DOHH2 (cell line): Measurements from ENCODE around the gene OR9Q1.

Experiments used
- H3F3A ChIP-seq: fragments of 200-600 bp; sonication (generic), shearing (Covaris generic); 2 replicates; pipeline ENCODE4 v1.6.0; 2016; ENCODE audit warnings: antibody characterized with exemption, mild to moderate bottlenecking; ENCODE audit not compliant: control insufficient read depth, insufficient read depth
- H3K27ac ChIP-seq: fragments of 200-600 bp; sonication (generic); 2 replicates; pipeline ENCODE4 v1.5.1; 2014; ENCODE audit warnings: low read depth, mild to moderate bottlenecking, low read length, moderate library complexity
- H3K27me3 ChIP-seq: fragments of 200-600 bp; sonication (generic); 2 replicates; pipeline ENCODE4 v1.6.1; 2014; ENCODE audit warnings: mild to moderate bottlenecking, low read length, mixed read lengths; ENCODE audit not compliant: control insufficient read depth
- H3K36me3 ChIP-seq: fragments of 200-600 bp; sonication (generic); 2 replicates; pipeline ENCODE4 v1.6.1; 2014; ENCODE audit warnings: mild to moderate bottlenecking, low read length, moderate library complexity, mixed read lengths; ENCODE audit not compliant: control insufficient read depth
- H3K4me1 ChIP-seq: fragments of 200-600 bp; sonication (generic); 2 replicates; pipeline ENCODE4 v1.6.1; 2014; ENCODE audit warnings: mild to moderate bottlenecking, low read length, mixed read lengths; ENCODE audit not compliant: control insufficient read depth
- H3K4me2 ChIP-seq: fragments of 200-600 bp; sonication (generic); 2 replicates; pipeline ENCODE4 v1.6.0; 2014; ENCODE audit warnings: mild to moderate bottlenecking, low read length, moderate library complexity
- H3K4me3 ChIP-seq: fragments of 200-600 bp; sonication (generic); 2 replicates; pipeline ENCODE4 v1.5.1; 2014; ENCODE audit warnings: mild to moderate bottlenecking, low read length, mixed read lengths
- H3K79me2 ChIP-seq: fragments of 200-600 bp; sonication (generic); 2 replicates; pipeline ENCODE4 v1.6.1; 2014; ENCODE audit warnings: mild to moderate bottlenecking, low read length, mixed read lengths; ENCODE audit not compliant: control insufficient read depth
- H3K9me2 ChIP-seq: fragments of 200-600 bp; sonication (generic); replicated peaks from 2 replicates; pipeline ENCODE4 v1.6.1; 2014; ENCODE audit warnings: mild to moderate bottlenecking, low read length, mixed read lengths; ENCODE audit not compliant: control insufficient read depth
- H3K9me3 ChIP-seq: fragments of 200-600 bp; sonication (generic); 2 replicates; pipeline ENCODE4 v1.6.1; 2014; ENCODE audit warnings: antibody characterized with exemption, low read length, mixed read lengths; ENCODE audit not compliant: control insufficient read depth, insufficient read depth
- H4K20me1 ChIP-seq: fragments of 200-600 bp; sonication (generic); 2 replicates; pipeline ENCODE4 v1.6.0; 2014; ENCODE audit warnings: low read depth, mild to moderate bottlenecking, antibody characterized with exemption, low read length, moderate library complexity; ENCODE audit not compliant: control insufficient read depth, insufficient read depth
- CTCF ChIP-seq: fragments of 200-600 bp; sonication (generic); IDR thresholded peaks from one replicate; pipeline ENCODE4 v1.5.1; 2014; ENCODE audit warnings: antibody characterized with exemption, mild to moderate bottlenecking, low read depth, low read length; ENCODE audit not compliant: poor library complexity, severe bottlenecking
- EZH2phosphoT487 ChIP-seq: fragments of 200-600 bp; sonication (generic); IDR thresholded peaks from 2 replicates; pipeline ENCODE4 v1.6.1; 2017; ENCODE audit warnings: borderline replicate concordance, mild to moderate bottlenecking, antibody characterized with exemption, low read length, moderate library complexity, mixed read lengths

OR9Q1 gene

DNA sequence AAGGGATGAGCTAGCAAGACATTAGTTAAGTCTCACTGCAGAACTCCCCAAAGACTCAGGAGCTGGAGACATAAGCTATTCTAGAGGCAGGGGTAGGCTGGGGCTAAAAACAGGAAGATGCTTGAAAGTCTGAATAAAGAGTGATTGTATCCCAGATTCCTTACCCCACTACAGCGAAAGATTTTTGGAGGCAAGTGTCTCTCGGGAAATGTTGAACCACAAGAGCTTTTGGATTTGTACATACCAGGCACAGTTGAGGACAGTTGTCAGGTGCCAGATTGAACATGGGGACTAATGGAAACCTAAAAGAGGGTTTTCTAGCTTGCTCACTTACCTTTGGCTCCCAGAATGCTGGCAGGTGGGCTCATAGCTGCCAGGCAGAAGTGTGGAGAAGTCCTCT, 43.5 kb upstream of the OR9Q1 start:
- Histone ChIP-seq H4K20me1 (no peaks in the 10 kb centered on the region), H3K9me3 (no peaks in the 10 kb centered on the region), H3K27ac (no peak overlapping the region), H3K9me2 (no peaks in the 10 kb centered on the region), H3K27me3 (no peaks in the 10 kb centered on the region), H3K79me2 (no peaks in the 10 kb centered on the region), H3K4me3 (no peak overlapping the region), H3F3A (no peaks in the 10 kb centered on the region), H3K4me2 (no peak overlapping the region), H3K4me1 (no peaks in the 10 kb centered on the region), H3K36me3 (no peaks in the 10 kb centered on the region)
- TF ChIP-seq EZH2phosphoT487 (no peak), CTCF (no peak)

GRCh38 chr11:57981536-57981935, 42.1 kb upstream of the OR9Q1 start:
- Histone ChIP-seq H3K4me3 (no peak overlapping the region), H3K79me2 (no peaks in the 10 kb centered on the region), H3K27me3 (no peaks in the 10 kb centered on the region), H3K4me2 (no peak overlapping the region), H3K36me3 (no peaks in the 10 kb centered on the region), H3K9me3 (no peaks in the 10 kb centered on the region), H3K4me1 (no peaks in the 10 kb centered on the region), H3K27ac (no peak overlapping the region), H3F3A (no peaks in the 10 kb centered on the region), H3K9me2 (no peaks in the 10 kb centered on the region), H4K20me1 (no peaks in the 10 kb centered on the region)
- no peak for TF ChIP-seq CTCF
- TF ChIP-seq EZH2phosphoT487: no peak

DNA sequence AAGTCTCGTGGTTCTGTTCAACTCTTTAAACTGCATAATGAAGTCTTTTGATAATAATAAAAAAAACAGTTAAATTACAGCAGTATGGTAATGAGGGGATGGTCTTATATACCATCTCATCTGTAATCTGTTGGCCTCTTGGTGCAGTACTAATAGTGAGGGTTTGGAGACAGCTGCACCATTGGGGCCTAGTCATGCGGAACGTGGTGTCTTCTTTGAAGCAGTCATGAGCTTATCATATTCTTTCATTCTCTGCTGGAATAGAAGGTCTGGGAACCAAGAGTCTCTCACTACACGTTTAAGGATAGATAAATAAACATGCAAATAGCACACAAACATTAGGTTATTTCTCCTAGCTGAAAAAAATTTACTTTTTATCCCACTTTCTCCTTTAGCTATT, 40.9 kb upstream of the OR9Q1 start:
- Histone ChIP-seq H3K9me2 (no peaks in the 10 kb centered on the region), H3K27ac (no peak overlapping the region), H3K9me3 (no peaks in the 10 kb centered on the region), H4K20me1 (no peaks in the 10 kb centered on the region), H3K79me2 (no peaks in the 10 kb centered on the region), H3K4me1 (no peaks in the 10 kb centered on the region), H3F3A (no peaks in the 10 kb centered on the region), H3K36me3 (no peaks in the 10 kb centered on the region), H3K4me3 (no peak overlapping the region), H3K4me2 (no peak overlapping the region), H3K27me3 (no peaks in the 10 kb centered on the region)
- TF ChIP-seq EZH2phosphoT487 (no peak), CTCF (no peak)

GRCh38 chr11:57983191-57983590, 40.5 kb upstream of the OR9Q1 start:
- H3K4me3 ChIP-seq: no peak overlapping the region

More at GRCh38 chr11:57983191-57983590, 40.5 kb upstream of the OR9Q1 start:
- Histone ChIP-seq H3K4me1 (no peaks in the 10 kb centered on the region), H3F3A (no peaks in the 10 kb centered on the region), H3K27ac (no peak overlapping the region), H3K4me2 (no peak overlapping the region), H3K9me3 (no peaks in the 10 kb centered on the region), H3K27me3 (no peaks in the 10 kb centered on the region), H3K36me3 (no peaks in the 10 kb centered on the region), H3K79me2 (no peaks in the 10 kb centered on the region), H4K20me1 (no peaks in the 10 kb centered on the region), H3K9me2 (no peaks in the 10 kb centered on the region)
- TF ChIP-seq EZH2phosphoT487: no peak
- no peak for TF ChIP-seq CTCF
